ENCODE results near the gene COL6A6. TPM values are rescaled to one million over a fixed set of nuclear protein-coding genes. Genes with fewer than 3 reads are reported as not detected.

Gene COL6A6
- total and polyA plus RNA-seq, 10 donors: 0.24 to 6.5 (median 0.94) TPM; not detected in 1

DNA sequence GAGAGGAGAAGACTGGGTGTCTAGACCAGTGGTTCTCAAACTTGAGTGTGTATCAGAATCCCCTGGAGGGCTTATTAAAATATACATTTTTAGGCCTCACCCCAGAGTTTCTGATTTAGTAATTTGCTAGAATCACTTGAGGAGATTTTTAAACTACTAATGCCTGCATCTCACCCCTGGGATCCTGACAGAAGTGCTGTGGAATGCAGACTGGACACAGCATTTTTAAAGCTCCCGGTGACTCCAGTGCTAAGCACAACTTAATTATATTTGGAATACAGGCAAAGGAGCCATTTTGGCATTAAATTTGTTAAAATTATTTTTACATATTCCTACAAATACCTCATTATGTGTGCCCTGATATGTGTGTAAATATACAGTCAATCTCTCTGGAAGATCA is 26.7 kb upstream of the COL6A6 start:
- DNase-seq: no peak
- Histone ChIP-seq H3K36me3 (no peaks in the 10 kb centered on the region), H3K27me3 (replicated peaks in 1 of 7) (no peaks in the 10 kb centered on the region), H3K4me1 (no peaks in the 10 kb centered on the region), H3K27ac (no peak overlapping the region), H3K9me3 (no peaks in the 10 kb centered on the region), H3K4me3 (no peak overlapping the region)
- intact Hi-C loops (cut with DNase I; ENCODE audit: low total_unique reads): no loop called here
- TF ChIP-seq POLR2AphosphoS5 (IDR thresholded peaks at IDR 0.05): no peak
- TF ChIP-seq, protein P1, sequence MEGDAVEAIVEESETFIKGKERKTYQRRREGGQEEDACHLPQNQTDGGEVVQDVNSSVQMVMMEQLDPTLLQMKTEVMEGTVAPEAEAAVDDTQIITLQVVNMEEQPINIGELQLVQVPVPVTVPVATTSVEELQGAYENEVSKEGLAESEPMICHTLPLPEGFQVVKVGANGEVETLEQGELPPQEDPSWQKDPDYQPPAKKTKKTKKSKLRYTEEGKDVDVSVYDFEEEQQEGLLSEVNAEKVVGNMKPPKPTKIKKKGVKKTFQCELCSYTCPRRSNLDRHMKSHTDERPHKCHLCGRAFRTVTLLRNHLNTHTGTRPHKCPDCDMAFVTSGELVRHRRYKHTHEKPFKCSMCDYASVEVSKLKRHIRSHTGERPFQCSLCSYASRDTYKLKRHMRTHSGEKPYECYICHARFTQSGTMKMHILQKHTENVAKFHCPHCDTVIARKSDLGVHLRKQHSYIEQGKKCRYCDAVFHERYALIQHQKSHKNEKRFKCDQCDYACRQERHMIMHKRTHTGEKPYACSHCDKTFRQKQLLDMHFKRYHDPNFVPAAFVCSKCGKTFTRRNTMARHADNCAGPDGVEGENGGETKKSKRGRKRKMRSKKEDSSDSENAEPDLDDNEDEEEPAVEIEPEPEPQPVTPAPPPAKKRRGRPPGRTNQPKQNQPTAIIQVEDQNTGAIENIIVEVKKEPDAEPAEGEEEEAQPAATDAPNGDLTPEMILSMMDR (IDR thresholded peaks at IDR 0.05 in 8 of 11, conservative IDR thresholded peaks at IDR 0.05 in 3 of 11): no peak
- no peak for TF ChIP-seq POLR2A (IDR thresholded peaks at IDR 0.05)
- WGBS, 5 donors: 74 to 93% (median 85%) methylated on average over 1 of the region's 1 CpG

DNA sequence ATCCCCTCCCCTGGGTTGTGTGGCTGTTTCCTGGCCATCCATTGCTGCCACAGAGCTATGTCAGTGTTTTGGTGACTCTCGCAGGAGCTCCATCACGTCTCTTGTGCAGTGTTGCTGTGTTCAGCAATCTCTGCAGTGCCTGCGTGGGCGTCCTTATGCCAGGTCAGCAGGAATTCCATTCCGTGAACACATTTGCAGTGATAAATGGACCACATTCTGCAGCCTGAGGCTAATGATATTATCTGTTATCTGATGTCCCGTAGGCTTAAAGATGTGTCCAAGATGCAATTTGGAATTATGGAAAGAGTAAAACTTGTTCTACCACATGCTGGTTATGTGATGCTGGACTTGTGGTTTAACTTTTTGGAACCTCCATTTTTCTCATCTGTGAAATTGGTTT is 25.5 kb upstream of the COL6A6 start:
- Histone ChIP-seq H3K27me3 (replicated peaks in 1 of 7) (no peaks in the 10 kb centered on the region), H3K27ac (no peak overlapping the region), H3K4me1 (no peaks in the 10 kb centered on the region), H3K36me3 (no peaks in the 10 kb centered on the region), H3K4me3 (no peak overlapping the region), H3K9me3 (no peaks in the 10 kb centered on the region)
- TF ChIP-seq POLR2AphosphoS5 (IDR thresholded peaks at IDR 0.05) (no peak), POLR2A (IDR thresholded peaks at IDR 0.05) (no peak)
- no peak for DNase-seq
- 73 to 94% (median 83%) methylated on average over 6 of the region's 6 CpGs for WGBS, 5 donors
- intact Hi-C loops (cut with DNase I; ENCODE audit: low total_unique reads): no loop called here

DNA sequence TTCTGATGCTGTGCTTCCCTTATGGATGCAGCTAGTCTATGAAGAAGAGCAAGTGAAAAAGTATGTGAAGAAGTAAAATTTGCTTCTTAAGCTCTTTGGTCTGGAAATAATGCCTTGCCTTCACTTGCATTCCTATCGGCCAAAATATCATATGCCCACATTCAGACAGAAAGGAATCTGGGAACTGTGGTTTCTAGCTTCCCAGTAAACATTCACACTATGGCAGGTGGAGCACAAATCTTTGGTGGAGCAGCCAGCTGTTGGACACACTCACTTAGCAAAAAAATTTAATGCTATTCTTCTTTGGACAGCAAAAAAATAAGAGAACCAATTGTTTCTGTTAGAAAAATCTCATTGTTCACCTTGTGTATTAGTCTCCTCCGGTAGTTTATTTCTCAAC is 12.3 kb upstream of the COL6A6 start:
- no peak for TF ChIP-seq POLR2AphosphoS5 (IDR thresholded peaks at IDR 0.05)
- TF ChIP-seq, protein P1 (IDR thresholded peaks at IDR 0.05 in 8 of 11, conservative IDR thresholded peaks at IDR 0.05 in 3 of 11): no peak
- no peak for TF ChIP-seq POLR2A (IDR thresholded peaks at IDR 0.05)
- Histone ChIP-seq H3K9me3 (no peaks in the 10 kb centered on the region), H3K4me1 (no peaks in the 10 kb centered on the region), H3K27me3 (replicated peaks in 1 of 7) (peaks cover 0 to 6% (median 0%) of the 10 kb centered on the region in 7 donors), H3K27ac (no peak overlapping the region), H3K4me3 (no peak overlapping the region), H3K36me3 (no peaks in the 10 kb centered on the region)
- 83 to 97% (median 89%) methylated on average over 2 of the region's 2 CpGs for WGBS, 5 donors
- DNase-seq: no peak
- intact Hi-C loops (cut with DNase I; ENCODE audit: low total_unique reads): no loop called here

DNA sequence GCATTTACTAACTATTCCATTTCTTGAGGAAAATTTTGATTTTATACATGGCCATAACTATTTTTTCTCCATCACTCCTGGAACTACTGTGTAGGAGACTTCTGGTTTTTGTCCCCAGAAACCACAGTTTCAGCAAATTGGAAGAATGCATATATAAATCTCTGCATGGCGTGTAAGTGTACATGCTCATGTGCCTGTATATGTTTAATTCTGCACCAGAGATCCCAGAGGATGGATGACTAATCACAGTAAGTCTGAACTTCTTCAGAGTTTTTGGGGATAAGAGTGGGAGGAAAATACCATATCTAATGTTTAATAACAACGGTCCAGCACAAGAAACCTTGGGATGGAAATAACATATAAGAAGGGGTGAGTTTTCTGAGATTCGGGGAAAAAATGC is 10.9 kb upstream of the COL6A6 start:
- TF ChIP-seq POLR2A (IDR thresholded peaks at IDR 0.05) (no peak), POLR2AphosphoS5 (IDR thresholded peaks at IDR 0.05) (no peak)
- TF ChIP-seq, protein P1 (IDR thresholded peaks at IDR 0.05 in 8 of 11, conservative IDR thresholded peaks at IDR 0.05 in 3 of 11): no peak
- intact Hi-C loops (cut with DNase I; ENCODE audit: low total_unique reads): no loop called here
- WGBS, 5 donors: 74 to 84% (median 82%) methylated on average over 3 of the region's 3 CpGs
- Histone ChIP-seq H3K4me1 (no peaks in the 10 kb centered on the region), H3K27ac (no peak overlapping the region), H3K9me3 (no peaks in the 10 kb centered on the region), H3K27me3 (replicated peaks in 1 of 7) (peaks cover 0 to 6% (median 0%) of the 10 kb centered on the region in 7 donors), H3K36me3 (no peaks in the 10 kb centered on the region), H3K4me3 (no peak overlapping the region)
- DNase-seq: no peak

DNA sequence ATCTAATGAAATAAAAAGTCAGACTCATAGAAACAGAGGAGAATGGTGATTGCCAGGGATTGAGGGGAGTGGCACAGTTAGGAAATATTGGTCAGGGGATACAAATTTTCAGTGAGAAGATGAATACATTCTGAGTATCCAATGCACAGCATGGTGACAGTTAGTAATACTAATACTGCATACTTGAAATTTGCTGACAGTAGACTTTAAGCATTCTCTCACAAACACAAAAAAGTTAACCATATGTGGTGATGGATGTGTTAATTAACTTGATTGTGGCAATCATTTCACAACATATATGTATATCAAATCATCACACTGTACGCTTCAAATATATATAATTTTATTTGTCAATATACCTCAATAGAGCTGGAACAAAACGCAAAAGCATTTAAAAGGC is 9.2 kb upstream of the COL6A6 start:
- Histone ChIP-seq H3K36me3 (no peaks in the 10 kb centered on the region), H3K9me3 (no peaks in the 10 kb centered on the region), H3K4me3 (no peak overlapping the region), H3K27ac (no peak overlapping the region), H3K27me3 (replicated peaks in 1 of 7) (peaks cover 0 to 6% (median 0%) of the 10 kb centered on the region in 7 donors), H3K4me1 (no peaks in the 10 kb centered on the region)
- intact Hi-C loops (cut with DNase I; ENCODE audit: low total_unique reads): no loop called here
- no peak for TF ChIP-seq POLR2AphosphoS5 (IDR thresholded peaks at IDR 0.05)
- TF ChIP-seq, protein P1 (IDR thresholded peaks at IDR 0.05 in 8 of 11, conservative IDR thresholded peaks at IDR 0.05 in 3 of 11): no peak
- TF ChIP-seq POLR2A (IDR thresholded peaks at IDR 0.05): no peak
- DNase-seq: no peak
- 81 to 91% (median 89%) methylated on average over 2 of the region's 2 CpGs for WGBS, 5 donors

All from spleen (tissue), 11 donors.